ACHN (cell line): ENCODE data around the gene RBCK1.

ENCODE experiments used
- DNase-seq: peaks from one replicate; pipeline ENCODE4 v3.0.0-alpha.2; 2015
- in situ Hi-C: cut with HindIII; loops from 2 replicates; pipeline ENCODE4 v1.10.0; 2017; ENCODE audit warnings: low sequenced_read_pairs, low pct_ligation_motif_present, low pct_unique_long_range_greater_than_20kb

Gene RBCK1

GRCh38 chr20:479487-479886 is 71.4 kb downstream of the RBCK1 start:
- in situ Hi-C loops, result no loop called here
- DNase-seq, result no peak

GRCh38 chr20:480044-480443 is 71.9 kb downstream of the RBCK1 start:
- in situ Hi-C loops, result no loop called here
- DNase-seq, result no peak

DNA sequence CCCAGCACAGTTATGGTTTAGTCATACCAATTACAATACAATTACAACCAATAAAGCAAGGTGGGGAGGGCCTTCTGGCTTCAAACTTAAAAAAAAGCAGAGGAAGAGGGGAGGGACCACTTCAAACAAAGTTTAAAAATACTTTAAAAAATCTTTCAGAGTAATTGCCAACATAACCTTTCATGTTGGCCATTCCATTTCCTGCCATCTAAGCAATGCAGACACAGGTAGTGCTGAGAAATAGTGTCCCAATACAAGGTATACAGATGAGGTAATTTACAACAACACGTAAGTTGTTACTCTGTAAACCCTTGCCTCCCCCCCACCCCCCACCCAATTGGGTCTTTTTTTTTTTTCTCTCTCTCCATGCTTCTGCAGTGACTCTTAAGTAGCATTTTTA is 73.1 kb downstream of the RBCK1 start:
- no peak for DNase-seq
- in situ Hi-C loops, result no loop called here
